Activated CD8-positive, alpha-beta memory T cell treated with anti-CD3 and anti-CD28 coated beads for 36 hours (primary cell): ENCODE results near the gene PIK3R6. TPM values are rescaled to one million over a fixed set of nuclear protein-coding genes. Genes with fewer than 3 reads are reported as not detected.
"Not testable (repeated sequence)": the region's sequence is repeated elsewhere in the genome, so short reads cannot be mapped to it uniquely, and the experiment has no call there.

Source experiments
- CTCF ChIA-PET: fragments of 350-600 bp; sonication (Branson Sonifier 250); formaldehyde crosslinking; loops from one replicate; lab custom pipeline; 2021; ENCODE audit warnings: antibody characterized with exemption; lab: Charles Lee
- POLR2A ChIA-PET: fragments of 350-600 bp; sonication (Branson Sonifier 250); formaldehyde crosslinking; loops from one replicate; lab custom pipeline; 2021; ENCODE audit warnings: antibody characterized with exemption; lab: Charles Lee
- total RNA-seq, 2 experiments: library from RNA; stranded (reverse); gene quantifications; one replicate each; pipeline ENCODE4 v1.2.3, GENCODE V29; 2021

PIK3R6 gene
- total RNA-seq, 2 experiments from 2014 or later: 0.30 to 0.46 TPM

GRCh38 chr17:8820311-8821010 is 47.0 kb downstream of the PIK3R6 start:
- ChIA-PET CTCF (no interaction called here), POLR2A (no interaction called here)

GRCh38 chr17:8818654-8819330 is 48.7 kb downstream of the PIK3R6 start:
- POLR2A ChIA-PET: no interaction called here
- CTCF ChIA-PET: no interaction called here

GRCh38 chr17:8818047-8818446 is 49.4 kb downstream of the PIK3R6 start:
- CTCF ChIA-PET: no interaction called here
- POLR2A ChIA-PET: no interaction called here

- POLR2A ChIA-PET: no interaction called here
- CTCF ChIA-PET: interaction anchor here (0.9 to 1.1 kb wide), 3 partner anchors 21 to 26 kb away, joined by 3 read pairs; no protein-coding TSS in a partner anchor
Measured at GRCh38 chr17:8806926-8807550, 60.4 kb downstream of the PIK3R6 start.

GRCh38 chr17:8806253-8806925 is 61.1 kb downstream of the PIK3R6 start:
- POLR2A ChIA-PET: no interaction called here
- CTCF ChIA-PET: interaction anchor here (0.9 to 1.1 kb wide), 2 partner anchors 21 to 27 kb away, joined by 3 read pairs; no protein-coding TSS in a partner anchor

- CTCF ChIA-PET: interaction anchor here (0.6 kb wide), 1 partner anchor 747 kb away, joined by 3 read pairs; no protein-coding TSS in a partner anchor
- POLR2A ChIA-PET: not testable (repeated sequence)
Measured at GRCh38 chr17:8805396-8805795, 62.1 kb downstream of the PIK3R6 start.

- ChIA-PET CTCF (interaction anchor here (1.4 kb wide), 1 partner anchor 18 kb away, joined by 3 read pairs; no protein-coding TSS in a partner anchor), POLR2A (no interaction called here)
Measured at GRCh38 chr17:8803531-8804420, 63.7 kb downstream of the PIK3R6 start.

- ChIA-PET POLR2A (no interaction called here), CTCF (no interaction called here)
Measured at GRCh38 chr17:8801135-8801840, 66.2 kb downstream of the PIK3R6 start.

GRCh38 chr17:8800656-8801055 is 66.8 kb downstream of the PIK3R6 start:
- ChIA-PET CTCF (no interaction called here), POLR2A (no interaction called here)

- ChIA-PET POLR2A (no interaction called here), CTCF (interaction anchor here (0.7 kb wide), 1 partner anchor 119 kb away, joined by 3 read pairs; no protein-coding TSS in a partner anchor)
Measured at GRCh38 chr17:8799570-8800212, 67.8 kb downstream of the PIK3R6 start.

- ChIA-PET CTCF (no interaction called here), POLR2A (no interaction called here)
Measured at GRCh38 chr17:8798846-8799569, 68.5 kb downstream of the PIK3R6 start, which contains the start of gene MFSD6L. TSS of gene MFSD6L (minus strand) at chr17:8799365. CDS start at chr17:8799120, 245 bp downstream.

- CTCF ChIA-PET: no interaction called here
- POLR2A ChIA-PET: no interaction called here
Measured at GRCh38 chr17:8798176-8798845, 69.2 kb downstream of the PIK3R6 start.

GRCh38 chr17:8797621-8798175 is 69.8 kb downstream of the PIK3R6 start:
- CTCF ChIA-PET: no interaction called here

GRCh38 chr17:8794636-8795035 is 72.8 kb downstream of the PIK3R6 start:
- ChIA-PET POLR2A (no interaction called here), CTCF (interaction anchor here (0.6 to 2.6 kb wide), 2 partner anchors 9 to 106 kb away, joined by 4 to 10 read pairs; no protein-coding TSS in a partner anchor)

More at GRCh38 chr17:8797621-8798175, 69.8 kb downstream of the PIK3R6 start:
- POLR2A ChIA-PET: no interaction called here

- CTCF ChIA-PET: interaction anchor here (2.6 kb wide), 1 partner anchor 8 kb away, joined by 10 read pairs; no protein-coding TSS in a partner anchor
- POLR2A ChIA-PET: no interaction called here
Measured at GRCh38 chr17:8793649-8794048, 73.8 kb downstream of the PIK3R6 start.

- ChIA-PET CTCF (no interaction called here), POLR2A (no interaction called here)
Measured at GRCh38 chr17:8792646-8793045, 74.8 kb downstream of the PIK3R6 start.
